Activated naive CD4-positive, alpha-beta T cell treated with anti-CD3 and anti-CD28 coated beads for 36 hours (primary cell): ENCODE data around the gene DLGAP1. TPM values are rescaled to one million over a fixed set of nuclear protein-coding genes. Genes with fewer than 3 reads are reported as not detected.

Experiments used
- CTCF ChIA-PET: fragments of 350-600 bp; sonication (Branson Sonifier 250); formaldehyde crosslinking; loops from one replicate; lab custom pipeline; 2021; ENCODE audit warnings: antibody characterized with exemption; lab: Charles Lee
- DNase-seq: peaks from one replicate; pipeline ENCODE4 v3.0.0-alpha.2; 2020
- H3K27ac Mint-ChIP-seq: one replicate; pipeline ENCODE4 v1.8.0; 2021; ENCODE audit warnings: mild to moderate bottlenecking, mixed read lengths
- H3K27me3 Mint-ChIP-seq: one replicate; pipeline ENCODE4 v1.8.0; 2021; ENCODE audit warnings: low read depth, mixed read lengths
- H3K36me3 Mint-ChIP-seq: one replicate; pipeline ENCODE4 v1.8.0; 2021; ENCODE audit warnings: low read depth, mixed read lengths
- H3K4me1 Mint-ChIP-seq: one replicate; pipeline ENCODE4 v1.8.0; 2021; ENCODE audit warnings: low read depth, mixed read lengths
- H3K4me3 Mint-ChIP-seq: one replicate; pipeline ENCODE4 v1.8.0; 2021; ENCODE audit warnings: mild to moderate bottlenecking, moderate library complexity, mixed read lengths
- H3K9me3 Mint-ChIP-seq: one replicate; pipeline ENCODE4 v1.8.0; 2021; ENCODE audit warnings: mixed read lengths
- intact Hi-C: fragments of 100-400 bp; cut with micrococcal nuclease; formaldehyde crosslinking; loops from one replicate; pipeline ENCODE4 v1.15.1; 2023
- total RNA-seq, 2 experiments: library from RNA; stranded (reverse); gene quantifications; one replicate each; pipeline ENCODE4 v1.2.3, GENCODE V29; 2021

Gene DLGAP1
- total RNA-seq, 2 experiments from 2014 or later, result not detected

DNA sequence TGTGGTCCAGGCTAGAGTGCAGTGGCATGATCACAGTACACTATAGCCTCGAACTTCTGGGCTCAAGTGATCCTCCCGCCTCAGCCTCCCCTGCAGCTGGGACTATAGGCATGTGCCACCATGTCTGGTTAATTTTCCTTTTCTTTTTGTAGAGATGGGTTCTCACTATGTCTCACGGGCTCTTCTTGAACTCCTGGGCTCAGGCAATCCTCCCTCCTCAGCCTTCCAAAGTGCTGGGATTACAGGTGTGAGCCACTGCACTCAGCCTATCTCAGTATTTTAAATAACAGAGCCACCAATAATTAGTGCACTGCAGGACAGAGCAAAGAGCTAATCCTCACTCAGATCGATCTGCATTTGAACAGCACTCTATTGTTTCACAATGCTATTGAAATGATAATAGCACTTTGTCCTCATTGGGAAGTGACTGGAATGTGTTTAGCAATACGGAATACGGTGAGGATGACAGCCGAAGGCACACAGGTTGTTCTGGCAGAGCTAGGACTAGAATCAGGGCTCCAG is 335.9 kb downstream of the DLGAP1 start:
- H3K4me1 Mint-ChIP-seq, result no peaks in the 10 kb centered on the region
- CTCF ChIA-PET, result interaction anchor here (0.6 to 1.7 kb wide), 2 partner anchors 12 to 16 kb away, joined by 3 to 8 read pairs; no protein-coding TSS in a partner anchor
- no peak for DNase-seq
- H3K9me3 Mint-ChIP-seq, result no peaks in the 10 kb centered on the region
- peaks cover 13% of the 10 kb centered on the region for H3K27me3 Mint-ChIP-seq
- H3K36me3 Mint-ChIP-seq, result no peaks in the 10 kb centered on the region
- intact Hi-C loops, result no loop called here
- no peak overlapping the region for H3K27ac Mint-ChIP-seq
- no peak overlapping the region for H3K4me3 Mint-ChIP-seq

DNA sequence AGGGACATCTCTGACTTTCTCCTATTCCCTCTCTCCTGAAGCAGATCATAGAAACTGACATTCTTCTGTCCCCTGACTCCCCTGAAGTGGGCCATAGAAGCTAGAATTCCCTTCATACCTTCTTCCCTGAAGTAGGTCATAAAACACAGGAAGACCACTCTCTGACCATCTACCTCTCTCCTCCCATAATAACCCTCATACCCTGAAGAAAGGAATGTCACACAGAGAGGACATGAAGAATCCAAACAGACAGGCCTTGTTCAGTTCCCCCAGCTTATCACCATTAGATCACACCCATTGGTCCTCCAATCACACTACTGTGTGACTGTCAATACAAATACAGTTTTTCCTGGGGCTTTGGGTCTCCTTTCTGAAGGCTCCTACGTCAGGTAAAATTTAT is 347.1 kb downstream of the DLGAP1 start:
- no peak for DNase-seq
- intact Hi-C loops, result no loop called here
- Mint-ChIP-seq H3K36me3 (no peaks in the 10 kb centered on the region), H3K27me3 (peaks cover 3% of the 10 kb centered on the region), H3K4me1 (no peaks in the 10 kb centered on the region), H3K9me3 (no peaks in the 10 kb centered on the region), H3K27ac (no peak overlapping the region), H3K4me3 (no peak overlapping the region)
- CTCF ChIA-PET, result interaction anchor here (0.7 to 2.4 kb wide), 5 partner anchors 8 to 950 kb away, joined by 3 to 11 read pairs (median 8); no protein-coding TSS in a partner anchor

- no peaks in the 10 kb centered on the region for H3K4me1 Mint-ChIP-seq
- intact Hi-C loops, result no loop called here
- peaks cover 4% of the 10 kb centered on the region for H3K27me3 Mint-ChIP-seq
- CTCF ChIA-PET, result interaction anchor here (0.7 to 2.4 kb wide), 14 partner anchors 8 to 951 kb away, joined by 3 to 43 read pairs (median 4); no protein-coding TSS in a partner anchor
- H3K9me3 Mint-ChIP-seq, result no peaks in the 10 kb centered on the region
- no peak overlapping the region for H3K4me3 Mint-ChIP-seq
- H3K36me3 Mint-ChIP-seq, result no peaks in the 10 kb centered on the region
- no peak overlapping the region for H3K27ac Mint-ChIP-seq
- DNase-seq, result no peak
Measured at GRCh38 chr18:4107049-4107467, 348.0 kb downstream of the DLGAP1 start.

- peak; percentile 81 for DNase-seq
- no peak overlapping the region for H3K4me3 Mint-ChIP-seq
- no peak overlapping the region for H3K27ac Mint-ChIP-seq
- H3K36me3 Mint-ChIP-seq, result no peaks in the 10 kb centered on the region
- intact Hi-C loops, result loop anchor here (1.0 kb wide), 1 partner anchor 951 kb away; no protein-coding TSS in a partner anchor
- no peaks in the 10 kb centered on the region for H3K9me3 Mint-ChIP-seq
- no peaks in the 10 kb centered on the region for H3K4me1 Mint-ChIP-seq
- H3K27me3 Mint-ChIP-seq, result peaks cover 4% of the 10 kb centered on the region
- CTCF ChIA-PET, result interaction anchor here (0.7 to 2.4 kb wide), 16 partner anchors 9 to 951 kb away, joined by 3 to 43 read pairs (median 4); no protein-coding TSS in a partner anchor
Measured at GRCh38 chr18:4106407-4107033, 348.6 kb downstream of the DLGAP1 start.

DNA sequence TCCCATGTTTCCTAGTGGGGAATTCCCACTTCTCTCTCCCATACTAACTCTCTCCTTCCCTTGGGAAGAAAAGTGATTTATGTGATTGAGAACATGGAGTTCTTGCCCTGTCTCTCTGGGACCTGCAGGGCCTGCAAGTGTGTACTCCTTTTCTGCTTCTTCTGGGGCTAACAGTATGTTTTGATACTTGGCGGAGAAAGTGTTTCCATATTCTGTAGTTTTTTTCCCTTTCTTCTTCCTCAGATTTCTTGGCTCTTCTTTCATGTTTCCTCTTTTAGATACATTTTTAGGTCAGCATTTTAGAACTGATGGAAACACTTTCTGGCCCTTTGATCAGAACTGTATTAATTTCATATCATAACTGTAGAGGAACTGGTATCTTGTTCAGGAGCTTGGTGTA is 352.2 kb downstream of the DLGAP1 start:
- intact Hi-C loops, result no loop called here
- no peaks in the 10 kb centered on the region for H3K4me1 Mint-ChIP-seq
- H3K27ac Mint-ChIP-seq, result no peak overlapping the region
- H3K4me3 Mint-ChIP-seq, result no peak overlapping the region
- DNase-seq, result no peak
- no peaks in the 10 kb centered on the region for H3K36me3 Mint-ChIP-seq
- peaks cover 1% of the 10 kb centered on the region for H3K27me3 Mint-ChIP-seq
- no peaks in the 10 kb centered on the region for H3K9me3 Mint-ChIP-seq
- CTCF ChIA-PET, result interaction anchor here (0.6 to 0.7 kb wide), 2 partner anchors 17 to 358 kb away, joined by 3 read pairs; no protein-coding TSS in a partner anchor

DNA sequence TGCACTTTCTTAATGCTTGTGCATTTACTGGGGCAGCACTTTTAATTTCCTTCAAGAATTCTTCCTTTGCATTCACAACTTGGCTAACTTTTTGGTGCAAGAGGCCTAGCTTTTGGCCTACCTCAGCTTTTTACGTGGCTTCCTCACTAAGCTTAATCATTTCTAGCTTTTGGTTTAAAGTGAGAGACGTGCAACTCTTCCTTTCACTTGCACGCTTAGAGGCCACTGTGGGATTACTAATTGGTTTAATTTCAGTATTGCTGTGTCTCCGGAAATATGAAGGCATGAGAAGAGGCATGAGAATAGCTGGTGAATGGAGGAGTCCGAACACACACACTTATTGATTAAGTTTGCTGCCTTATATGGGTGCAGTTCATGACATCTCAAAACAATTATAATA is 354.1 kb downstream of the DLGAP1 start:
- DNase-seq, result no peak
- no peaks in the 10 kb centered on the region for H3K9me3 Mint-ChIP-seq
- intact Hi-C loops, result no loop called here
- no peaks in the 10 kb centered on the region for H3K4me1 Mint-ChIP-seq
- H3K4me3 Mint-ChIP-seq, result no peak overlapping the region
- H3K27ac Mint-ChIP-seq, result no peak overlapping the region
- H3K36me3 Mint-ChIP-seq, result no peaks in the 10 kb centered on the region
- CTCF ChIA-PET, result interaction anchor here (0.6 to 0.7 kb wide), 2 partner anchors 36 to 71 kb away, joined by 4 to 5 read pairs; no protein-coding TSS in a partner anchor
- peaks cover 7% of the 10 kb centered on the region for H3K27me3 Mint-ChIP-seq

DNA sequence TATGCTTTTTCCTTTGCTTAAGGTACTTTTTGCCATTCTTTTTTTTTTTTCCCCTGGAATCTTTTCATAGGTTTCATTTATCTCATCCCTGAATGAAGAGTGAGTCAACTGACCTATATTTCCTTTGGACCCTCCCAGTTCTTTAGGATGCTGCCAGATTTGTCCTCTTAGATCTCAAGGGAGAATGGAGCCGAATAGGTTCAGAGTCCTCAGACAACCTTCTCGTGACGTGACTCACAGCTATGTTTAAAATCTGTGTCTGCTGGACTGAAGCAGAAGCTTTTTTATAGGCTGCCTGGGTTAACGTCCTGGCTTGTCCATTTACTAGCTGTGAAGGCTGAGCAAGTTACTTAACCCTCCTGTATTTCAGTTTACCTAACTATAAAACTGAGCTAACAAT is 358.6 kb downstream of the DLGAP1 start:
- Mint-ChIP-seq H3K4me1 (no peaks in the 10 kb centered on the region), H3K27ac (no peak overlapping the region), H3K27me3 (peaks cover 6% of the 10 kb centered on the region), H3K36me3 (no peaks in the 10 kb centered on the region), H3K4me3 (no peak overlapping the region), H3K9me3 (no peaks in the 10 kb centered on the region)
- intact Hi-C loops, result no loop called here
- CTCF ChIA-PET, result interaction anchor here (2.3 kb wide), 1 partner anchor 10 kb away, joined by 8 read pairs; no protein-coding TSS in a partner anchor
- DNase-seq, result no peak

- no peaks in the 10 kb centered on the region for H3K4me1 Mint-ChIP-seq
- no peak overlapping the region for H3K27ac Mint-ChIP-seq
- H3K4me3 Mint-ChIP-seq, result no peak overlapping the region
- no peaks in the 10 kb centered on the region for H3K36me3 Mint-ChIP-seq
- DNase-seq, result no peak
- intact Hi-C loops, result no loop called here
- CTCF ChIA-PET, result no interaction called here
- peaks cover 3% of the 10 kb centered on the region for H3K9me3 Mint-ChIP-seq
- peaks cover 9% of the 10 kb centered on the region for H3K27me3 Mint-ChIP-seq
Measured at GRCh38 chr18:4093676-4094075, 361.4 kb downstream of the DLGAP1 start.

DNA sequence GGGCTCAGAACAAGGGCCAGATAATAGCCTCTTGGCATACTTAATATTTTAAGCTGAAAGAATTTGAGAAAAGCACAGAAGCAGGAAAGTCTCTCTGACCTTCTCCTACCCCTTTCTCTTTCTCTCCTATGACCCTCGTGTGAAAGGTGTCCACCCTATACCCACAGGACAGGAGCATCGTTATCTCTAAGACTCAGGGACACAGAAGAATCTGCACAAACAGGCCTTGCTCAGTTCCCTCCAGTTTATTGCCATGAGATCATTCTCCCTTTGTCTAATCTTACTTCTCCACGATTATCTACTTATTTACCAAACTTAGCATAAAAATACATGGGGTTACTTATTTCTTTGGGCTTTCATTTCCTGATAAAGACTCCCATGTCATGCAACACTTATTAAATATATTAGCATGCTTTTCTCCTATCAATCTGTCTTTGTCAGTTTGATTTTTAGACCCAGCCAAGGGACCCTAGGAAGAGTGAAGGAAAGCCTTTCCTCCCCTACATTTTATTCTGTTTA is 370.7 kb downstream of the DLGAP1 start:
- H3K27ac Mint-ChIP-seq, result no peak overlapping the region
- intact Hi-C loops, result no loop called here
- DNase-seq, result no peak
- peaks cover 5% of the 10 kb centered on the region for H3K9me3 Mint-ChIP-seq
- no peaks in the 10 kb centered on the region for H3K4me1 Mint-ChIP-seq
- H3K36me3 Mint-ChIP-seq, result no peaks in the 10 kb centered on the region
- CTCF ChIA-PET, result interaction anchor here (0.9 kb wide), 1 partner anchor 314 kb away, joined by 3 read pairs; no protein-coding TSS in a partner anchor
- no peak overlapping the region for H3K4me3 Mint-ChIP-seq
- H3K27me3 Mint-ChIP-seq, result peaks cover 5% of the 10 kb centered on the region

DNA sequence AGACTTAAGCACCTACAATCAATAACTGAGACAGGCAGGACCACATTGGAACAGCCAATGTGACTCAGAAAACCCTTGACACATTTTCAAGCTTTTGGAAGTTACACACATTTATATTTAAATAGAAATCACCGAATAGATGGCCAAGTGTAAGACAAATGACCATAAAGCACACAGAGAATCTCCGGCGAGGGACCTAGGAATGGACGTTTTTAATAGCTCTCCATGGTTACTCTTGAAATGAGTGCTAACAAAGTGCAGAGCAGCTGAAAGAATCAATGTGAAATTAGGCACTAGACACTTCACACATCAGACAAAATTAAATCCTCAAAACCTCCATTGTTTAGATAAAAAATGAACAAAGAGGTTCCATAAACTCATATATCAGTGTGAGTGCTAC is 376.9 kb downstream of the DLGAP1 start:
- CTCF ChIA-PET, result no interaction called here

DNA sequence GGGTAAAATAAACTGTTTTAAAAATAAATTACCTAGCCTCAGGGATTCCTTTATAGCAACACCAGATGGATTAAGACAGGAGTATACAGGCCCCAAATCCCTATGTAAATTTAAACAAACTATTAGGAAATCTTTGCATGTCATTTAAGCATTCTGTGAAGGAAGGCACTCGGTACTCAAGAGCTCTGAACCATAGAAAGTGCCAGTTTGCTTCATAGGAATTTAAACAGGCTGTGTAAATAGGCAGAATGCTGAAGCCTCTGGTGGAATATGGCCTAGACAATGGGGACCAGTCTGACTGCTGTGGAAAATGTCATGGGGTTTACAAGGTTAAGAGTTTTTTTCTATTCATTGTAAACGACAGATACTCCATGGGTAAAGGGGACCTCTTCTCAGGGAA is 377.4 kb downstream of the DLGAP1 start:
- Mint-ChIP-seq H3K4me3 (no peak overlapping the region), H3K27me3 (no peaks in the 10 kb centered on the region)

More for the DNA sequence above, 376.9 kb downstream of the DLGAP1 start:
- DNase-seq, result no peak
- no peaks in the 10 kb centered on the region for H3K27me3 Mint-ChIP-seq
- H3K4me1 Mint-ChIP-seq, result no peaks in the 10 kb centered on the region
- no peak overlapping the region for H3K4me3 Mint-ChIP-seq
- no peaks in the 10 kb centered on the region for H3K36me3 Mint-ChIP-seq
- H3K27ac Mint-ChIP-seq, result no peak overlapping the region
- intact Hi-C loops, result no loop called here
- H3K9me3 Mint-ChIP-seq, result no peaks in the 10 kb centered on the region

DNA sequence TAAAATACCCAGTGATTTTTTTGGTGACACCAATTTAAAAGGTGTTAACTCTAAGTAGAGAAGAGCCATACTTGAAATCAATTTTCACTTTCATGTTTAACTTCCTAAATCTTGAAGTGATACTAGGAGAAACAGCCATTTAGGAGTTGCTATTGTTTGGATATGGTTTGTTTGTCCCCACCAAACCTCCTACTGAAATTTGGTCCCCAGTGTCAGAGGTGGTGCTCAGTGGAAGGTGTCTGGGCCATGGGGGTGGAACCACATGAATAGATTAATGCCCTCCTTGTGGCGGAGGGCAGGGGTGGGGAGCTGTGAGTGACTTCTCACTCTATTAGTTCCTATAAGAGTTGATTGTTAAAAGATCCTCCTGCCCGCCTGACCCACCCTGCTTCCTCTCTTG is 377.9 kb downstream of the DLGAP1 start:
- H3K4me3 Mint-ChIP-seq, result no peak overlapping the region
- H3K36me3 Mint-ChIP-seq, result no peaks in the 10 kb centered on the region
- no peaks in the 10 kb centered on the region for H3K9me3 Mint-ChIP-seq
- DNase-seq, result no peak
- CTCF ChIA-PET, result no interaction called here
- no peak overlapping the region for H3K27ac Mint-ChIP-seq
- H3K4me1 Mint-ChIP-seq, result no peaks in the 10 kb centered on the region
- no peaks in the 10 kb centered on the region for H3K27me3 Mint-ChIP-seq
- intact Hi-C loops, result no loop called here

More for the DNA sequence above, 377.4 kb downstream of the DLGAP1 start:
- Mint-ChIP-seq H3K36me3 (no peaks in the 10 kb centered on the region), H3K4me1 (no peaks in the 10 kb centered on the region), H3K27ac (no peak overlapping the region), H3K9me3 (no peaks in the 10 kb centered on the region)
- intact Hi-C loops, result no loop called here
- CTCF ChIA-PET, result no interaction called here
- DNase-seq, result no peak
